K562 (cell line): ENCODE results near the gene RASD1. TPM values are rescaled to one million over a fixed set of nuclear protein-coding genes. Genes with fewer than 3 reads are reported as not detected.

Source experiments
- BACH1 ChIP-seq: fragments of 200-800 bp; sonication (Bioruptor generic); IDR thresholded peaks from 2 replicates; pipeline ENCODE4 v1.6.1; 2016; ENCODE audit warnings: missing genetic modification characterization, missing compliant biosample characterization
- BCOR ChIP-seq: fragments of 450-650 bp; IDR thresholded peaks from 2 replicates; pipeline ENCODE4 v1.6.1; 2016
- BHLHE40 ChIP-seq: IDR thresholded peaks from 2 replicates; pipeline ENCODE4 v1.6.1; 2011; ENCODE audit warnings: low read length, improper control_type of control experiment
- DPF2 ChIP-seq: fragments of 450-650 bp; IDR thresholded peaks from 2 replicates; pipeline ENCODE4 v1.6.1; 2016
- MAFF ChIP-seq: IDR thresholded peaks from 2 replicates; pipeline ENCODE4 v1.6.1; 2012; ENCODE audit warnings: low read length, improper control_type of control experiment
- MAFG ChIP-seq: fragments of 450-650 bp; conservative IDR thresholded peaks from 2 replicates; pipeline ENCODE4 v1.6.1; 2016; ENCODE audit warnings: missing genetic modification characterization, missing compliant biosample characterization
- TEAD4 ChIP-seq, 2 experiments: sonication (generic) in 1 of 2; formaldehyde crosslinking in 1 of 2; IDR thresholded peaks; 2 replicates each; pipeline versions ENCODE4 v1.6.1 to v1.8.0; 2012 to 2022; ENCODE audit warnings: borderline replicate concordance in 1 of 2, inconsistent platforms in 1 of 2, low read length in 1 of 2, mild to moderate bottlenecking in 1 of 2, missing genetic modification reagents in 1 of 2
- ZNF146 ChIP-seq: IDR thresholded peaks from one replicate; pipeline ENCODE4 v1.6.1; 2018; ENCODE audit warnings: missing compliant biosample characterization; ENCODE audit not compliant: unreplicated experiment
- ZNF76 ChIP-seq: fragments of 250-450 bp; sonication (Bioruptor Pico); IDR thresholded peaks from 2 replicates; pipeline ENCODE4 v1.4.0; 2020; ENCODE audit warnings: mild to moderate bottlenecking, moderate library complexity, borderline replicate concordance
- polyA plus RNA-seq, 8 experiments: library from polyadenylated mRNA; depleted of rRNA in 4 of 8; stranded (reverse) in 5 of 8; unstranded in 3 of 8; fragments of >200 nt; fragmentation: Nextera tagmentation in 2 of 8; fragmentation: Illumina TruSeq in 1 of 8; extraction: Ambion mirVana in 2 of 8; extraction: Trizol in 1 of 8; gene quantifications; 2 replicates each; pipeline versions ENCODE4 v1.2.1 to v1.2.3, GENCODE V29; 2011 to 2014; ENCODE audit warnings: inconsistent platforms in 1 of 8, missing spikeins in 1 of 8
- total RNA-seq, 7 experiments: library from RNA; depleted of rRNA in 6 of 7; stranded (reverse); fragments of >200 nt in 6 of 7; fragmentation: Illumina TruSeq in 2 of 7; extraction: Trizol in 2 of 7; gene quantifications; 2 replicates each; pipeline versions ENCODE4 v1.2.1 to v1.2.3, GENCODE V29; 2011 to 2021; ENCODE audit warnings: low replicate concordance in 1 of 7
- TF ChIP-seq, protein P1 (sequence below): fragments of 450-650 bp; IDR thresholded peaks from 2 replicates; pipeline ENCODE4 v1.6.1; 2016
- TF ChIP-seq, protein P2 (sequence below), 2 experiments: fragments of 450-650 bp; IDR thresholded peaks; 2 replicates each; pipeline ENCODE4 v1.6.1; 2018; ENCODE audit warnings: mild to moderate bottlenecking in 2 of 2, low read depth in 1 of 2; ENCODE audit not compliant: partially characterized antibody in 2 of 2
- TF ChIP-seq, protein P3 (sequence below): sonication (generic); formaldehyde crosslinking; IDR thresholded peaks from 2 replicates; pipeline ENCODE4 v1.8.0; 2023; ENCODE audit warnings: missing genetic modification reagents, mild to moderate bottlenecking, borderline replicate concordance
- TF ChIP-seq, protein P4 (sequence below): fragments of 450-650 bp; IDR thresholded peaks from 2 replicates; pipeline ENCODE4 v1.7.0; 2016; ENCODE audit warnings: borderline replicate concordance

Gene RASD1
- total and polyA plus RNA-seq, 9 of the 15 experiments (the other 6 are each of a cell fraction or from before 2014, with no cell fraction given), result 0.11 TPM; not detected in 8

DNA sequence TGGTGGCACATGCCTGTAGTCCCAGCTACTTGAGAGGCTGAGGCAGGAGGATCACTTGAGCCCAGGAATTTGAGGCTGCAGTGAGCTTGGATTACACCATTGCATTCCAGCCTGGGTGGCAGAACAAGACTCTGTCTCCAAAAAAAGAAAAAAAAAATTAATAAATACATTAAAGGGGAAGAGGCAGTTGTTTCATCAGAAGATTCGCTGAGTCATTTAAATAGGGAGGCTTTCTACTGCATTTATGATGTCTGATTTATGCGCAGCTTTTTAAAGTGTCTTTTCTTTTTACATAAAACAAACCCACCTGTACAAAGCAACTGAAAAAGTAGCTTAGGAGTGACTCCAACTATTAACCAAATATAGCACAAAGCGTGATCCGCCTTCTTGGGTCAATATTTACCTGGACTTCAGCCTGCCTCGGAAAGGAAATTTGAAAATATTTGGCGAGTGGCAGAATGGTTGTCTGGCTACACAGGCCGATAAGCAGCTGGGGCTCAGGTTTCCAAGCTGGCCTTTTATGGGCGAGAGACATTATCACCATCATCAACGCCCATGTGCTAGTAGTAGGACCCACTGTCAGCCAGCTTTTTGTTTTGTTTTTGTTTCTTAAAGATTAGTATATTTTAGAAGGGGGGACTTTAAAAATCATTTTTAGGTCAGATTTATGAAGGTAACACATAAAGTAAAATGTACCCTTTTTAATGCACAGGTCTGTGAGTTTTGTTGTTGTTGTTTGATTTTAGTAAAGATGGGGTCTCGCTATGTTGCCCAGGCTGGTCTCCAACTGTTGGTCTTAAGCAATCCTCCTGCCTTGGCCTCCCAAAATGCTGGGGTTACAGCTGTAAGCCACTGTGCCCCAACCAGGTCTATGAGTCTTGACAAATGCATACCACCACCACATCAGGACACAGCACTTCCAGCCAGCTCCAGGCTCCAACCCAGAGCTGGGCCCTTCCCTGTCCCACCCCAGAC is 42.5 kb upstream of the RASD1 start (continued):
- TF ChIP-seq TEAD4 (IDR thresholded peaks at IDR 0.05; ENCODE audit: low read length), result no peak
- no peak for TF ChIP-seq TEAD4 (CRISPR knock-in tag; IDR thresholded peaks at IDR 0.05; ENCODE audit: borderline replicate concordance)
- TF ChIP-seq, protein P1, sequence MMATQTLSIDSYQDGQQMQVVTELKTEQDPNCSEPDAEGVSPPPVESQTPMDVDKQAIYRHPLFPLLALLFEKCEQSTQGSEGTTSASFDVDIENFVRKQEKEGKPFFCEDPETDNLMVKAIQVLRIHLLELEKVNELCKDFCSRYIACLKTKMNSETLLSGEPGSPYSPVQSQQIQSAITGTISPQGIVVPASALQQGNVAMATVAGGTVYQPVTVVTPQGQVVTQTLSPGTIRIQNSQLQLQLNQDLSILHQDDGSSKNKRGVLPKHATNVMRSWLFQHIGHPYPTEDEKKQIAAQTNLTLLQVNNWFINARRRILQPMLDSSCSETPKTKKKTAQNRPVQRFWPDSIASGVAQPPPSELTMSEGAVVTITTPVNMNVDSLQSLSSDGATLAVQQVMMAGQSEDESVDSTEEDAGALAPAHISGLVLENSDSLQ, result peak; percentile 7; the same call in 1 of the 2 replicates
- peak; percentile 86 for TF ChIP-seq MAFF
- no peak for TF ChIP-seq ZNF76
- TF ChIP-seq MAFG (tag), result peak; percentile 93
- no peak for TF ChIP-seq ZNF146 (CRISPR knock-in tag)
- TF ChIP-seq, protein P2, sequence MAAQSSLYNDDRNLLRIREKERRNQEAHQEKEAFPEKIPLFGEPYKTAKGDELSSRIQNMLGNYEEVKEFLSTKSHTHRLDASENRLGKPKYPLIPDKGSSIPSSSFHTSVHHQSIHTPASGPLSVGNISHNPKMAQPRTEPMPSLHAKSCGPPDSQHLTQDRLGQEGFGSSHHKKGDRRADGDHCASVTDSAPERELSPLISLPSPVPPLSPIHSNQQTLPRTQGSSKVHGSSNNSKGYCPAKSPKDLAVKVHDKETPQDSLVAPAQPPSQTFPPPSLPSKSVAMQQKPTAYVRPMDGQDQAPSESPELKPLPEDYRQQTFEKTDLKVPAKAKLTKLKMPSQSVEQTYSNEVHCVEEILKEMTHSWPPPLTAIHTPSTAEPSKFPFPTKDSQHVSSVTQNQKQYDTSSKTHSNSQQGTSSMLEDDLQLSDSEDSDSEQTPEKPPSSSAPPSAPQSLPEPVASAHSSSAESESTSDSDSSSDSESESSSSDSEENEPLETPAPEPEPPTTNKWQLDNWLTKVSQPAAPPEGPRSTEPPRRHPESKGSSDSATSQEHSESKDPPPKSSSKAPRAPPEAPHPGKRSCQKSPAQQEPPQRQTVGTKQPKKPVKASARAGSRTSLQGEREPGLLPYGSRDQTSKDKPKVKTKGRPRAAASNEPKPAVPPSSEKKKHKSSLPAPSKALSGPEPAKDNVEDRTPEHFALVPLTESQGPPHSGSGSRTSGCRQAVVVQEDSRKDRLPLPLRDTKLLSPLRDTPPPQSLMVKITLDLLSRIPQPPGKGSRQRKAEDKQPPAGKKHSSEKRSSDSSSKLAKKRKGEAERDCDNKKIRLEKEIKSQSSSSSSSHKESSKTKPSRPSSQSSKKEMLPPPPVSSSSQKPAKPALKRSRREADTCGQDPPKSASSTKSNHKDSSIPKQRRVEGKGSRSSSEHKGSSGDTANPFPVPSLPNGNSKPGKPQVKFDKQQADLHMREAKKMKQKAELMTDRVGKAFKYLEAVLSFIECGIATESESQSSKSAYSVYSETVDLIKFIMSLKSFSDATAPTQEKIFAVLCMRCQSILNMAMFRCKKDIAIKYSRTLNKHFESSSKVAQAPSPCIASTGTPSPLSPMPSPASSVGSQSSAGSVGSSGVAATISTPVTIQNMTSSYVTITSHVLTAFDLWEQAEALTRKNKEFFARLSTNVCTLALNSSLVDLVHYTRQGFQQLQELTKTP (IDR thresholded peaks at IDR 0.05; ENCODE audit: low read depth in 1 of 2, partially characterized antibody in 2 of 2), result no peak
- TF ChIP-seq BACH1 (tag), result peak; percentile 28; the same call in 1 of the 2 replicates
- 0 out of 2 replicates have a peak, but pooled peaks have one; percentile 25 for TF ChIP-seq DPF2
- TF ChIP-seq, protein P3, sequence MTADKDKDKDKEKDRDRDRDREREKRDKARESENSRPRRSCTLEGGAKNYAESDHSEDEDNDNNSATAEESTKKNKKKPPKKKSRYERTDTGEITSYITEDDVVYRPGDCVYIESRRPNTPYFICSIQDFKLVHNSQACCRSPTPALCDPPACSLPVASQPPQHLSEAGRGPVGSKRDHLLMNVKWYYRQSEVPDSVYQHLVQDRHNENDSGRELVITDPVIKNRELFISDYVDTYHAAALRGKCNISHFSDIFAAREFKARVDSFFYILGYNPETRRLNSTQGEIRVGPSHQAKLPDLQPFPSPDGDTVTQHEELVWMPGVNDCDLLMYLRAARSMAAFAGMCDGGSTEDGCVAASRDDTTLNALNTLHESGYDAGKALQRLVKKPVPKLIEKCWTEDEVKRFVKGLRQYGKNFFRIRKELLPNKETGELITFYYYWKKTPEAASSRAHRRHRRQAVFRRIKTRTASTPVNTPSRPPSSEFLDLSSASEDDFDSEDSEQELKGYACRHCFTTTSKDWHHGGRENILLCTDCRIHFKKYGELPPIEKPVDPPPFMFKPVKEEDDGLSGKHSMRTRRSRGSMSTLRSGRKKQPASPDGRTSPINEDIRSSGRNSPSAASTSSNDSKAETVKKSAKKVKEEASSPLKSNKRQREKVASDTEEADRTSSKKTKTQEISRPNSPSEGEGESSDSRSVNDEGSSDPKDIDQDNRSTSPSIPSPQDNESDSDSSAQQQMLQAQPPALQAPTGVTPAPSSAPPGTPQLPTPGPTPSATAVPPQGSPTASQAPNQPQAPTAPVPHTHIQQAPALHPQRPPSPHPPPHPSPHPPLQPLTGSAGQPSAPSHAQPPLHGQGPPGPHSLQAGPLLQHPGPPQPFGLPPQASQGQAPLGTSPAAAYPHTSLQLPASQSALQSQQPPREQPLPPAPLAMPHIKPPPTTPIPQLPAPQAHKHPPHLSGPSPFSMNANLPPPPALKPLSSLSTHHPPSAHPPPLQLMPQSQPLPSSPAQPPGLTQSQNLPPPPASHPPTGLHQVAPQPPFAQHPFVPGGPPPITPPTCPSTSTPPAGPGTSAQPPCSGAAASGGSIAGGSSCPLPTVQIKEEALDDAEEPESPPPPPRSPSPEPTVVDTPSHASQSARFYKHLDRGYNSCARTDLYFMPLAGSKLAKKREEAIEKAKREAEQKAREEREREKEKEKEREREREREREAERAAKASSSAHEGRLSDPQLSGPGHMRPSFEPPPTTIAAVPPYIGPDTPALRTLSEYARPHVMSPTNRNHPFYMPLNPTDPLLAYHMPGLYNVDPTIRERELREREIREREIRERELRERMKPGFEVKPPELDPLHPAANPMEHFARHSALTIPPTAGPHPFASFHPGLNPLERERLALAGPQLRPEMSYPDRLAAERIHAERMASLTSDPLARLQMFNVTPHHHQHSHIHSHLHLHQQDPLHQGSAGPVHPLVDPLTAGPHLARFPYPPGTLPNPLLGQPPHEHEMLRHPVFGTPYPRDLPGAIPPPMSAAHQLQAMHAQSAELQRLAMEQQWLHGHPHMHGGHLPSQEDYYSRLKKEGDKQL, result no peak
- TF ChIP-seq, protein P4, sequence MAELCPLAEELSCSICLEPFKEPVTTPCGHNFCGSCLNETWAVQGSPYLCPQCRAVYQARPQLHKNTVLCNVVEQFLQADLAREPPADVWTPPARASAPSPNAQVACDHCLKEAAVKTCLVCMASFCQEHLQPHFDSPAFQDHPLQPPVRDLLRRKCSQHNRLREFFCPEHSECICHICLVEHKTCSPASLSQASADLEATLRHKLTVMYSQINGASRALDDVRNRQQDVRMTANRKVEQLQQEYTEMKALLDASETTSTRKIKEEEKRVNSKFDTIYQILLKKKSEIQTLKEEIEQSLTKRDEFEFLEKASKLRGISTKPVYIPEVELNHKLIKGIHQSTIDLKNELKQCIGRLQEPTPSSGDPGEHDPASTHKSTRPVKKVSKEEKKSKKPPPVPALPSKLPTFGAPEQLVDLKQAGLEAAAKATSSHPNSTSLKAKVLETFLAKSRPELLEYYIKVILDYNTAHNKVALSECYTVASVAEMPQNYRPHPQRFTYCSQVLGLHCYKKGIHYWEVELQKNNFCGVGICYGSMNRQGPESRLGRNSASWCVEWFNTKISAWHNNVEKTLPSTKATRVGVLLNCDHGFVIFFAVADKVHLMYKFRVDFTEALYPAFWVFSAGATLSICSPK, result no peak
- TF ChIP-seq BHLHE40, result no peak
- 0 out of 2 replicates have a peak, but pooled peaks have one; percentile 25 for TF ChIP-seq BCOR
